Endometrium (tissue), 2 donors: ENCODE results near the gene CYB5R3.
"Not testable (repeated sequence)": the region's sequence is repeated elsewhere in the genome, so short reads cannot be mapped to it uniquely, and the experiment has no call there.

Experiments
- FAIRE-seq: peaks from 2 replicates; lab custom pipeline; 2012; peaks lifted over from hg19 to GRCh38; lab: Jason Lieb, UNC
- donor health status: control.
- donor health status: control.

The CYB5R3 gene

DNA sequence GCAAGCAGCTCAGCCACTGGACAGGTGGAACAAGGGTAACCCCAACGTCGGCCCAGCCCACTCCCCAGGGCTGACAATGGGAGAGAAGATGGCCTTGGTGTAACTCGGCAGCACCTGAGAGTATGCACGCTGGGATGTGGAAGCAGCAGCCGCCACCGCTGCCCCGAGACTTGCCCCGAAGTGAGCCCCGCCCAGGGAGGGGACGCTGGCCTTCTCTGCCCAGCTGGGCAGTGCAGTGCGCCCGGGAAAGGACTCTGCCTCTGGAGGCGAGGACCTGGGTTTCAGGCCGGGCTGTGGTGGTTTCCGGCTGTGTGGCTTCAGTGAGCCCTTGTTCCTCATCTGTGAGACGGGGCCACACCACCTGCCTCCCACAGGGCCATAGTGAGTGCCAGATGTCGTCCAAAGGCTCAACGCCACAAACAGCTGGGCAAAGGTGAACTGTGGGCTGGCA, 25.9 kb downstream of the CYB5R3 start:
- no peak for FAIRE-seq

DNA sequence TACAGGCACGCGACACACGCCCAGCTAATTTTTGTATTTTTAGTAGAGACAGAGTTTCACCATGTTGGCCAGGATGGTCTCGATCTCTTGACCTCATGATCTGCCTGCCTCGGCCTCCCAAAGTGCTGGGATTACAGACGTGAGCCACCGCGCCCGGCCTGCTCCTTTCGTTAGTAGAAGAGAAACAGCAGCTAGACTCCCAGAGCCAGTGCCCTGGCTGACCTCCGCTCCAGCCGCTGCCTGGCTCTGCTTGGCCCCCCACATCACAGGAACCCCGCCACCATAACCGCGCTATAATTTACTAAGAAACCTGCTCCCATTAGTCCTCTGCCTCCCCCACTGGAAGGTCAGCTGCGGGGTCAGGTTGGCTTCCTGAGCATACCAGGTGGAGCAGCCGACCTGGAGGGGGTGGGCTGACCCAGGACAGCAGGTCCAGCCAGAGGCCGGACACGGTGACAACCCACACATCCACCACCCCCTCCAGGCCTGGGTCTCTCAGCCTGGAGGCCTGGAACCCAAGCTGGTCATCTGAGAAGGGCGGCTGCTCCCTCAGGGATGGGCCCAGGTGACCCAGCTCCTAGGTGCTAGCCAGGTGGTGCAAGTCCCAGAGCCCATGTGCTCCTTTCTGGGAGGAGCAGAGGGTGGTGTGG, 27.0 kb downstream of the CYB5R3 start:
- FAIRE-seq = no peak

DNA sequence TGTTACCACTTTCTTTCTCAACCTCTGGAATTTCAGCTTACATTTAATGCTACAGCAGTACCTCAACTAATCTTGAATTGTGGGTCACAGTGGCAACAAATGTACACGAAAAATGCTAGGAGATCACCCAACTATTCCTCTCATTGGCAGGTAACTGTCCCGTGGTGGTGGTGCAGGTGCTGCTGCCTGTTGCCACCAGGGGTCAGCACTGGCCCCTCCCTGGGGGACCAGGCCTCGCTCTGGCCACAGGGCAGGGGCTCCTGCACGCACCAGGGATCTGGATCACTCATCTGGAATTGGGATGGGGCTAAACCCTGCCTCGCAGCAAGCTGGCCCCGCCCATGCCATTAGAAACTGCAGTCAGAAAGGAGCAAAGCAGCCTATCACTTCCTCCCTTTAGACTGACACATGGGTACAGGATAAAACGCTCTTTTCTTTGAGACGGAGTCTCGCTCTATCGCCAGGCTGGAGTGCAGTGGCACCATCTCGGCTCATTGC, 27.6 kb downstream of the CYB5R3 start:
- no peak for FAIRE-seq

DNA sequence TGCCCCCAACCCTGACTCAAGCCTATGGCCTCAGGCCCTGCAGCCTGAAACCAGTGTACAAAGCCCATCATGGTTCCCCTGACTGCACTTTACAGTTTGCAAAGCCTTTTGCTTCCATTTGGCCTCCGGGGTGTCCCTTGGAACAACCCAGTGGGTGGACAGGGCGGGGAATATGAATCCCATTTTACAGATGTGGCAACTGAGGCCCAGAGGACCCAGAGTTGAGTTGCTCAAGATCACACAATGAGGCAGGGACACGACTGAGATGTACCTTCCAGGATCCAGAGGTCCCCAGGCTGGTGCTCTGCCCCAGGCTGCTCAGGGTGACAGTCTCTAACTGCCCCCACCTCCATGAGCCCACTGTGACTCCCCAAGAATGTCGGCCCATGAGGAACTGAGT, 29.1 kb downstream of the CYB5R3 start:
- no peak for FAIRE-seq

DNA sequence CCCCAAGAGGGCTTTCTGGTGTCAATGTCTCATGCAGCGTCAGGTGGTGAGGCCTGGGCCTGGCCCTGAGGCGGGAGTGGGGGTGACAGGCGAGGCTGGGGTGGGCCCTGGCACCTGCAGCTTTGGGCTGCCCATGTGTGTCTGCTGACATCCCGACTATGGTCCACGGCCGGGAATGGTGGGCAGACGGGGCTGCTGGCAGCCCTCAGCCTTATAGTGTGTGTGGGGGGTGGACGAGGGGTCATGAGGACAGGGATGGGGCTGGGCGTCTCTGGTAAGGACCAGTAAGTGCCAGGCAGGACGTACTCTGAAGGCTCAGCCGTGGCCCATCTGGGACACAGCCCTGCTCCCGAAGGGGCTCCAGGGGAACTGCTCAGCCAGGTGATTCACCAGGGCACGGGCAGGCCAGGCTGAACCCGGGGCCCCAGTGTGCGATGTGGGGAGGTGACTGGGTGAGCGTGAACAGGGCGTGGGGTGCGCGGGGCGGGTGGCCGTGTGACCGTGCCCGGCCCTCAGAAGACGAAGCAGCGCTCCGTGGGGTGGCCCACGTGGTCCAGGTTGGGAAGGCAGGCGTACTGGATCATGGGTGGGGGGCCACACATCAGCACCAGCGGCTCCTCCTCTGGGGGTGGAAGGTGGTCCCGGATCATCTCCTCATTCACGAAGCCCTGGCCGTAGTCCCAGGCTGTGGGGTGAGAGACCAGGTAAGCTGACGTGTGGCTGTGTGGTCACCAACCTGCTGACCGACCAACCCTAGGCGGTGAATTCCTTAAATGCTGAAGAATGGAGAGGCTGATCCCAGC, 29.7 kb downstream of the CYB5R3 start:
- no peak for FAIRE-seq

DNA sequence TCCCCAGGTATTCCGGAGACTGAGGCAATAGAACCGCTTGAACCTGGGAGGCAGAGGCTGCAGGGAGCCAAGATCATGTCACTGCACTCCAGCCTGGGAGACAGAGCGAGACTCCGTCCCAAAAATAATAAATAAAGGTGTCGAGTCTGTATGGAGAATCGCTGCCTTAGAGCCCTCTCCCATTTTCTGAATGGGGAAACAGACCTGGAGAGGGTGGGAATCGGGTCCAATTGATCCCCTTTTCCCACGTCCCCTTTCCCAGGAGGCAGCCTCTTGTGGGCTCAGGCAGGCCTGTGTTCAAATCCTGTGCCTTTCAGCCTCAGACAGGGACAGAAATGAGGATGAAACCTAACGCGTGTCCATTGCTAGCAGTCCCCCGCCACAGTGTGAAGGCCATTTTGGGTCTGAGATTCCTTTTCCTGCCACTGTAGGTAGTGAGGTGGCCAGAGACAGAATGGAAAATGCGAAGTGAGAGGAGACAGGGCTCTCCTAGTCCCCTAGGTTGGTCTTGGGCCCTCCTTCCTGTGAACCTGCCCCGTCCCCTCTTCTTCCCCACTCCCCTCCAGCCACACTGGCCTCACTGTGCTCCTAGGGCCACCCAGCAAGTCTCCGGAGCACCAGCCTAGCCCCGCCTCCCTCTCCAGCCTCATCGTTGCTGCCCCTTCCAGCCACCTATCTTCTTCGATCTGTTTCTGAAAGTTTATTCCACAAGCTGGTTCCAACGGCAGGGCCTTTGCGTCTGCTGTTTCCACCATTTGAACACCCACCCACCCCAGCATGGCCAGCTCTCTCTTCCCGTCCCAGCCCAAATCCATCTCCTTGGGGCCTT, 31.8 kb downstream of the CYB5R3 start:
- FAIRE-seq = no peak

DNA sequence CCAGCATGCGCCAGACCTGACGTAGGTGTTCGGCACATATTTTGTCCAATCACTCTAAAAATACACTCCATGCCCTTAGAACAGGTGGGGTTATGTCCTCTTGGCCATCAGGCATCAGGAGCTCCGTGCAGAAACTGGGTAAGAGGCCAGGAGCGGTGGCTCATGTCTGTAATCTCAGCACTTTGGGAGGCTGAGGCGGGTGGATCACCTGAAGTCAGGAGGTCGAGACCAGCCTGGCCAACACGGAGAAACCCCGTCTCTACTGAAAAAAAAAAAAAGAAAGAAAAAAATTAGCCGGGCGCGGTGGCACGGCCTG, 33.4 kb downstream of the CYB5R3 start:
- not testable (repeated sequence) for FAIRE-seq

DNA sequence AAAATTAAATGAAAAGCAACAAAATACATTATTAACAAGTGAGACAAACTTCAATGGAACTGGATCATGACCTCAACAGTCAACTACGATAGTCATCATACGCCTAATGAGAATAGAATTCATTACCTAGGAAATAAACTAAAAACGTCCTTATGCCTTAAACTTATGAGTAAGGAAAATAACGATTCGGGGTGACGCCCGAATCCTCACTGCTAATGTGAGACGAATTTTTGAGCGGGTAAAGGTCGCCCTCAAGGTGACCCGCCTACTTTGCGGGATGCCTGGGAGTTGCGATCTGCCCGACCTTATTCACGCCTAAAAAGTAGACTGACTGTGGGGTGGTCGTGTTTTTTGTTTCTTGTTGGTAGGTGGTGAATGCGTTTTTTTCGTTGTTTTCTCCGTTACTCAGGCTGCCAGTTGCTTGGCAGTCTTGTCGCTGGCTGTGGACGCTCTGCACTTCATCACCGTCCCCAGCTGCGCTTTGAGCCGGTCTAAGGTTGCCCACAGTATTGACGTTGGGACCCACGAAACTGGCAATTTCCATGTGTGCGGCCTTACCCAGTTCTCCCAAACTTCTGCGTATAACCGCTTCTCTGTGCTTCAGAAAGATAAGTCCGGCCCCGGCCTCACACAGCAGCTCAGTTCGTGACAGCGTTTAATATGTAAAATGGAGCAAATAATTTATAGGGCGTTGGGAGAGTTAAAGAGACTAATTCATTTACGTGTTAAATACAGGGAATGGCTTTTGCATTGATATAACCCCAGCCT, 33.9 kb downstream of the CYB5R3 start:
- FAIRE-seq = peak; percentile 97

DNA sequence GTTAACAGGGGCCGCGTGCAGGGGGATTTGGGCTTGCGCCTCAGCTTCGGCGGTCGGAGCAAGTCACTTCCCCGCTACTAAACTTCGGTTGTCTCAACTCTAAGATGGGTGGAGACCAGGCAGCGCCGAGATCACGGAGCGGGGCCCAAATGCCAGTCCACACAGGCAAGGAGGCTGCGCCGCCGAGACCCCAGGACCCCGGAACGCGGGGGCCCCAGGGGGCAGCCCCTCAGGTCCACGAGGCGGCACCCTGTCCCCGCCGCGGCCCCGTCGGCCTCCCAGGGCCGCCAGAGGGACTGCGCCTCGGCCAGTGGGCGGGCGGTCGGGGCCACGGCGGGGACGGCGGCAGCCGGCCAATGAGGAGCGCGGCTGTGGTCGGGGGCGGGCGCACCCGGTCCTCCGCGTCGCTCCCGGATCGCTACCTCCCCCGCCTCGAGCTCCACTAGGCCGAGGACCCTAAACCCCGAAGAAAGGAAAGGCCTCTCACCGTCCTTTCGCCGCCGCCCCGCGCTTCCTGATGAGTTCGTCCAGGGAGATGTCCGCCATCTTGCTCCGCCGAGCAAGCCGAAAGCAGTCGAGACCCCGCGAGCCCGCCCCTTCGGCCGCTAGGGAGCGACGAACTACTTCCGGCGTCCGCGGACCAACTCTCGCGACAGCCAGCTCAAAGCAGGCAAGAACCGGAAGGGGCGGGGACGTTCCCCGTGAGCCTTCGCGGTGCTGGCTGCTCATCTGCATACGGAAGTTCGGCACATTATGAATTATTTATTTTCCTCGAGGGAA, 34.7 kb downstream of the CYB5R3 start, which contains the start of gene POLDIP3:
Gene POLDIP3 (minus strand): TSS at position 572 of the 780 bp plus-strand sequence. CDS start 26 bp downstream, at position 546.
- FAIRE-seq = no peak

DNA sequence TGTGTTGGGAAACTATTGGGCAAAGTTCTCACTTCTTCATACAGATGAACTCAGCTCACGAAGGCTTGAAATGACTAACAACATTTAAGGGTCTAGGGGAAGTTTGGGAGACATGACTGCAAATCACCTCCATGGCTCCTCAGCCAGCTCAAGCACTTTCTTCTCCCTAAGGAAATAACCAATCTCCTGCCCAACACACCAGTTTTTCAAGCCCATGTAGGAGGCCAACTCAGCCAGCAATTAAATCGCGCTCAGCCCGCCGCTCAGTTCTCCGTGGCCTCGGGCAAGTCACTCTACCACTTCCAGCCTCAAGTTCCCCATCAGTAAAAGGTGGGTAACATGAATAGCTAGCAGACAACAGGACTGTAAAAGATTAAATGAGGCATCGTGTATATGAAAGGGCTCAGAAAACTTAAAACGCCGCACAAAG, 35.3 kb downstream of the CYB5R3 start:
- no peak for FAIRE-seq

DNA sequence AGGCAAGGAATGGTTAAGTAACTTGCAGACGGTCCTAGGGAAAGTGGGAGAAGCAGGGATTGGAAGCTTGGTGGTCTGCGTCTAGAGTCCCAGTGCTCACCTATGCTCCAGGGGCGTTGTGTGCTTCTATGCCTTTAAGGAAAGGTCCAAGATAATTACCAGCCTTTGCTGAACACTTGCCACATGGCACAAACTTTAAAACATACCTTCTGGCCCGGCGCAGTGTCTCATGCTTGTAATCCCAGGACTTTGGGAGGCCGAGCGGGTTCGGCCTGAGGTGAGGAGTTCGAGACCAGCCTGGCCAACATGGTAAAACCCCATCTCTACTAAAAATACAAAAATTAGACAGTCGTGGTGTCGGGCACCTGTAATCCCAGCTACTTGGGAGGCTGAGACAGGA, 36.9 kb downstream of the CYB5R3 start:
- no peak for FAIRE-seq

DNA sequence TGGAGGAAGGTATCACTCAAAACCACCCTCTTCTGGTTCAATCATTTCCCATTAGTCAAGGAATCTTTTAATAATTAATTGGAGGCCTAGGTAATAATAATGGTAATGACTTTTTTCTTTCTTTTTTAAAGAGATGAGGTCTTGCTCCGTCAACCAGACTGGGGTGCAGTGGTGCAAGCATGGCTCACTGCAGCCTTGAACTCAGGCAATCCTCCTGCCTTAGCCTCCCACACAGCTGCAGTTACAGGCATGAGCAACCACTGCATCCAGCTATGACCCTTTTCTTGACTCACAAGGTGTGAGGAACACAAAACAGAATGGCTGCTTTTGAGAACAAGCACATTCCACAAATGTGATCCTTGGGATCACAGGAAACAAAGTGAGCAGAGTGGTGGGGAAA, 38.1 kb downstream of the CYB5R3 start:
- FAIRE-seq = no peak

DNA sequence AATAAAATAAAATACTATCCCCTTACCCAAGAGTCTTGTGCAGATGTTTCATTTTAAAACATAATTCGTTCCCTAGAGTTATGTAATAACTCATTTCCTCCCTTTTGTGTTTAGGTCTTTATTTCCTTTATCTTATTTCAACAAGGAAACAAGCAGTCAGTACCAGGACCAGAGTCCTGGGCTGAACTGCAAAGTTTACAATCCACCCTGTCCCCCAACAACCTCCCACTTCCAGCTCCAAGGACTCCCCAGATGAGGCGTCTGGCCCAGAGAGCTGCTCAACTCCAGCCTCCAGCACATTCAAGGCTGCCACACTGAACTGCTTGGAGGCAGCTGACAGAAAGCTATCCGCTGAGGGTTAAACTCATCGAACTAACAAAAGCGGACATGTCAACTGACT, 39.0 kb downstream of the CYB5R3 start:
- peak; percentile 62 for FAIRE-seq

DNA sequence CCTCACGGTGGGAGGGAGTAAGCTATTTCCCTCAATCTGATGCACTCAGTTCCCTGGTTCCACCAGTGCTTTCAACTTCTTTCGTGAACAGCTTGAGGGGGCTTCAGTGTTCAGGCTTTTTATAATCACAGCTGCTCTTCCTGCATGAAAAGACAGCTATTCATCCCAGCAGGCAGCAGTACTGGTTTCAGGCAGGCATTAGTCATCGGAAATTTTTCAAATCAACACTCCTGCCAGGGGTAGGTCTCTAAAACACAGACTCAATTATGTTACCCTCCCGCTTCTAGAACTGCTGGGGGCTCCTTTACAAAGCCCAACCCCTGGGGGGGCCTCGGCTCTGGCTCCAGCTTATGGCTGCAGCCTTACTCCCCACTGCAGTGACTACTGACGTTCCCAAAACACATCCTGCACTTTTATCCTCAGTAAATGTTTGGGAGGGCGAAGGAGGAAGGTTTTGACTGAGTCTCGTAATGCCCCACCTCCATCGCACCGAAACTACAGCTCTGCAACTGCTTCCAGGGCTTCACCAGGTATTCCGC, 40.3 kb downstream of the CYB5R3 start:
- FAIRE-seq = no peak

DNA sequence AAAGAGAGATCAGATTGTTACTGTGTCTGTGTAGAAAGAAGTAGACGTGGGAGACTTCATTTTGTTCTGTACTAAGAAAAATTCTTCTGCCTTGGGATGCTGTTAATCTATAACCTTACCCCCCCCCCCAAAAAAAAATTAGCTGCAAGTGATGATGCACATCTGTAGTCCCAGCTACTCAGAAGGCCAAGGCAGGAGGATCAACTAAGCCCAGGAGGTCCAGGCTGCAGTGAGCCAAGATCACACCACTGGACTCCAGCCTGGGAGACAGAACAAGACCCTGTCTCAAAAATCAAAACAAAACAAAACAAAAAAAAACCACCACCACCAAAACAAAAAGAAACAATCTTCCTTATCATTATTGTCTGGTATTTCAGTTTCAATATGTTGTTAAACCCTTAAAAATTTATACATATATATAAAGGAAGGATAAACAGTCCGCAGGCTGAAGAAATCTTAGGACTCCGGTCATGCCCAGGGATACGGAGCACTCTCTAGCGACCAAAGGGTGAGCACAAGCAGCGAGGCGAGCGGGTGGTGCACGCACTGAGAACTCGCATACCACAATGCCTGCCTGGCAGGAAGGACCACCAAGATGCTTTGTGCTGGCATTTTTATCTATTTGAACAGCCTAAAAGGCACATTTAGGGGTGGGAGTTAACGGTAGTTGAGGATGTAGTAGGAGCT, 40.9 kb downstream of the CYB5R3 start:
- no peak for FAIRE-seq

DNA sequence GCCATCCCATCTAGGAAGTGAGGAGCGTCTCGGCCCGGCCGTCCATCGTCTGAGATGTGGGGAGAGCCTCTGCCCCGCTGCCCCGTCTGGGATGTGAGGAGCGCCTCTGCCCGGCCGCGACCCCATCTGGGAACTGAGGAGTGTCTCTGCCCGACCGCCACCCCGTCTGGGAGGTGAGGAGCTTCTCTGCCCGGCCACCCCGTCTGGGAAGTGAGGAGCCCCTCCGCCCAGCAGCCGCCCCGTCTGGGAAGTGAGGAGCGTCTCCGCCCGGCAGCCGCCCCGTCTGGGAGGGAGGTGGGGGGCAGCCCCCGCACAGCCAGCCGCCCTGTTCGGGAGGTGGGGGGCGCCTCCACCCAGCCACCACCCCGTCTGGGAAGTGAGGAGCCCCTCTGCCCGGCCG, 41.6 kb downstream of the CYB5R3 start:
- FAIRE-seq = not testable (repeated sequence)

DNA sequence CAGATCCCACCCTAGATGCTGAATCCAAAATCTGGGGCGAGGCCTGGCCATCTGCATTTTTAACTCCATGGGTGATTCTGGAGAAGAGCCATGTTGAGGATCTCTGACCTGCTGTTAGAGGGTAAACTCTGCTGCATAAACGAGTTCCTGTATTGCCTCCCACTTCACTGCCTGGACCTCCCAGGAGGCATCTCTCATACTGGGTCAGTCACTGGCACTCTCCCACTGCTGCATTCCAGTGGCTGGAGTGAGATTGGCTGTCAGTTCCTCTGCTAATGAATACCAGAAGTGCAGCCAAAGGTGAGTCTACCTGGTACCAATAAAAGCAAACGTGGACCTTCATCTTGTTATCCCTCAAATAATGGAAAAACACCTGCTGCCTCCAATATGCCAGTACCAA, 44.8 kb downstream of the CYB5R3 start:
- no peak for FAIRE-seq

DNA sequence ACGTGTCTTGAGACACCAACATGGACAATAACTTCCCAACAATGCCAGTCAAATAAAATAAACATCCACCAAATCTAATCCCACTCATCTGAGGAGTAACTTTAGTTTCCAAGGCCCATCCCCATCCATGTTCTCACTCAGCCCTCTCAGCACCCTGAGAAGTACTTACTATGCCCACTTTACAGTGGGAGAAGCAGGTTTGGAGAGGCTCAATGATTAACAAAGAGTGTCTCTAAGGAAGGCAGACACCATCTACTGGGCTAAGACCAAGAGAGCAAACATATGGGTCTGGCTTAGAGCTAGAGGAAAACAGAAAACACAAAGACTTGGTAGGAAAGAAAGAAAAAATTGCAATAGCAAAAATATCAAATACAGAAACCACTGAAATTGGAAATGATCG, 45.8 kb downstream of the CYB5R3 start:
- no peak for FAIRE-seq

DNA sequence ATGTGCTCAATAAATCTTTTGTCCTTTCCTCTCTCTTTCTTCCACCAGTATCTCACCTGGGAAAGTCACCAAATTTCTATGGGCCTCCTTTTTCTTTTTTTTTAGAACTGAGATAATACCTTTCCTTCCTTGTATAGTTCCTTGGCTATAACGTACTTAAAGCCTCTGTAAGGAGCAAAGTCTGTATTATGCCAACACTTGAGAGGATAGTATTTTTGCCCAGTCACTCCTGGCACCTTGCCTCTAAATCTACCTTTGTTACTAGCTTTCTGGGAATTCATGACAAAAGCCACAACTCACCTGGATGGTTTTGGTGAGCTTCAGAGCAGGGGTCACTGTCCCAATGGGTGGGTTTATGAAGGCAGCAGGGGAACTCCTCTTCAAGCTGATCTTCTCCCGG, 46.7 kb downstream of the CYB5R3 start:
- FAIRE-seq = no peak

DNA sequence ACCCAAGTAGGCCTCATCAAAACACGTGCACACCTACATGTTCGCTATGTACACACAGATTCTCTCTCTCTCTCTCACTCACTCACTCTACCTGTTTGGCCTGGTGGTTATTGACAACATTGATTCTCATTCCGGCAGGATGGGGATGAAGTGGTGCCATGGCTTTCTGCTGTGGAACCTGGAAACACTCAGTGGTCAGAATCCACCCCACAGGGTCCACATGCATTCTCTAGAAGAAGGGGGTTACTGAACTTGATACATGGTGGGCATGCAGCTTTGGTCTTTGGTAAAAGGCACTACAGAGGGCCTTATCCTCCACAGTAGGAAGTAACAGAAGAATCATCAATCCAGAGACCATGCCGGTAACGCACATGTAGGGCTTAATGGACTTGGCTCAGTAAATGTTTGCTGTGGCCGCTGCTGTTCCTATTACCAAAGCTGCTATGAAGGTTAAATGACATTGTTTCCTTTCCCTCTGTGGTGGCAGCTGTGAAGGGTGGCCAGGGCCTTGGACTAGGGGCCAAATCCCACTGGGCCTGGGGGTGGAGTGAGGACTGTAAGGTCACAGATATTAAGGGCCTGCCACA, 47.2 kb downstream of the CYB5R3 start:
- no peak for FAIRE-seq
